NT2/D1 (cell line): ENCODE measurements around the gene PSD.

Source experiments
- YY1 ChIP-seq: IDR thresholded peaks from 2 replicates; pipeline ENCODE4 v1.6.1; 2011; ENCODE audit not compliant: insufficient read length, insufficient read depth
- ZNF274 ChIP-seq: IDR thresholded peaks from 2 replicates; pipeline ENCODE4 v1.6.1; 2011; ENCODE audit warnings: mild to moderate bottlenecking, low read depth, low read length

DNA sequence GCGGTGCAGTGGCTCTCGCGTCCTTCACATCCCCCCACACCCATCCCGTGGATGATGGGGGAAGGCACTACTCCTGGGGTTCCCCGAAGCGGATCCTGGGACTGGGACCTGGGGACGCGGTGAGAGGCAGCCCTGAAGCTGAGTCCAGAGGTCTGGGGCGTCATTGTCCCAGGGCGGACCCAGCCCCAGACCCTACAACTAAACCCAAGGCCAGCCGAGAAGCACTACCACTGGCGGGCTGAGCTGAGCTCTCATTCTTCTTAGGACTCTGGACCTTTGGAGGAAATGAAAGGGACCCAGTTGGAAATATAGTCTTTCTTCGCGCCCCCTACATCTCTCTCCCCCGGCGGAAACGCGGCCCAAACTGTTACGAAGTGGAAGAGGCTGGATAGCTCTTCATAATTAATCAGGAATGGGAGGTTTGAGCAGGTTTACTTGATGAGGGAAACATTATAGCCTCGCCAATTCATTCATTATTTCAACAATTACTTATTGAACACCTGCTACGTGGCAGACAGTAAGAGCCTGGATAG lies 1.7 kb upstream of the PSD start:
- TF ChIP-seq ZNF274 (no peak), YY1 (no peak)
